Neural cell (in vitro differentiated cells): ENCODE results near the gene AFF3. TPM values are rescaled to one million over a fixed set of nuclear protein-coding genes. Genes with fewer than 3 reads are reported as not detected.

ENCODE experiments used
- H2AFZ ChIP-seq: fragments of 200-600, 300-800 bp; sonication (generic), shearing (Covaris generic); 2 replicates; pipeline ENCODE4 v1.6.0; 2014; ENCODE audit warnings: low read depth, mild to moderate bottlenecking, antibody characterized with exemption, low read length, moderate library complexity
- H3F3A ChIP-seq: fragments of 200-600 bp; shearing (Covaris generic); 2 replicates; pipeline ENCODE4 v1.6.1; 2016; ENCODE audit warnings: mild to moderate bottlenecking, moderate library complexity, mixed read lengths, antibody characterized with exemption, low read length; ENCODE audit not compliant: insufficient read depth, poor library complexity, severe bottlenecking
- H3K27ac ChIP-seq: fragments of 200-600, 300-800 bp; sonication (generic), shearing (Covaris generic); 2 replicates; pipeline ENCODE4 v1.5.1; 2014; ENCODE audit warnings: mild to moderate bottlenecking, low read length, moderate library complexity
- H3K27me3 ChIP-seq: fragments of 300-800, 200-600 bp; sonication (generic), shearing (Covaris generic); 2 replicates; pipeline ENCODE4 v1.6.0; 2014; ENCODE audit warnings: mild to moderate bottlenecking, low read depth, low read length, moderate library complexity; ENCODE audit not compliant: insufficient read depth
- H3K36me3 ChIP-seq: fragments of 300-800, 200-600 bp; sonication (generic), shearing (Covaris generic); 2 replicates; pipeline ENCODE4 v1.5.1; 2014; ENCODE audit warnings: mild to moderate bottlenecking, antibody characterized with exemption, low read length, moderate library complexity; ENCODE audit not compliant: insufficient read depth
- H3K4me2 ChIP-seq: fragments of 300-800, 200-600 bp; sonication (generic), shearing (Covaris generic); 2 replicates; pipeline ENCODE4 v1.6.0; 2014; ENCODE audit warnings: mild to moderate bottlenecking, low read length
- H3K4me3 ChIP-seq: fragments of 300-800, 200-600 bp; sonication (generic), shearing (Covaris generic); 2 replicates; pipeline ENCODE4 v1.5.1; 2014; ENCODE audit warnings: mild to moderate bottlenecking, low read length, moderate library complexity
- H3K79me2 ChIP-seq: fragments of 200-600 bp; shearing (Covaris generic); replicated peaks from 2 replicates; pipeline ENCODE4 v1.6.0; 2014; ENCODE audit warnings: mild to moderate bottlenecking, low read length, moderate library complexity; ENCODE audit not compliant: insufficient read depth
- H3K9ac ChIP-seq: fragments of 300-800, 200-600 bp; sonication (generic), shearing (Covaris generic); 2 replicates; pipeline ENCODE4 v1.6.1; 2016; ENCODE audit warnings: mild to moderate bottlenecking, low read length, mixed read lengths
- H3K9me2 ChIP-seq: fragments of 200-600 bp; shearing (Covaris generic); 2 replicates; pipeline ENCODE4 v1.6.1; 2016; ENCODE audit warnings: mild to moderate bottlenecking, low read length, mixed read lengths; ENCODE audit not compliant: insufficient read depth
- H3K9me3 ChIP-seq: fragments of 200-600, 300-800 bp; sonication (generic), shearing (Covaris generic); 2 replicates; pipeline ENCODE4 v1.6.1; 2016; ENCODE audit warnings: mild to moderate bottlenecking, mixed run types, low read length, moderate library complexity, mixed read lengths
- H4K20me1 ChIP-seq: fragments of 200-600 bp; shearing (Covaris generic); 2 replicates; pipeline ENCODE4 v1.6.1; 2016; ENCODE audit warnings: mild to moderate bottlenecking, mixed run types; ENCODE audit not compliant: insufficient read depth
- CTCF ChIP-seq: fragments of 450-650 bp; IDR thresholded peaks from 2 replicates; pipeline ENCODE4 v1.5.1; 2014; ENCODE audit warnings: antibody characterized with exemption, mild to moderate bottlenecking, moderate library complexity; ENCODE audit not compliant: poor library complexity, severe bottlenecking
- EP300 ChIP-seq: fragments of 450-650 bp; conservative IDR thresholded peaks from 2 replicates; pipeline ENCODE4 v1.6.1; 2014; ENCODE audit warnings: antibody characterized with exemption, mild to moderate bottlenecking, moderate library complexity; ENCODE audit not compliant: poor library complexity, severe bottlenecking
- EZH2 ChIP-seq: fragments of 200-600, 300-800 bp; shearing (Covaris generic), sonication (generic); IDR thresholded peaks from 2 replicates; pipeline ENCODE4 v1.6.1; 2014; ENCODE audit warnings: antibody characterized with exemption, low read length, borderline replicate concordance, mild to moderate bottlenecking; ENCODE audit not compliant: insufficient read depth, poor library complexity, severe bottlenecking
- MXI1 ChIP-seq: fragments of 450-650 bp; conservative IDR thresholded peaks from 2 replicates; pipeline ENCODE4 v1.6.1; 2014; ENCODE audit warnings: antibody characterized with exemption, mild to moderate bottlenecking; ENCODE audit not compliant: poor library complexity, severe bottlenecking
- POLR2AphosphoS5 ChIP-seq: IDR thresholded peaks from 2 replicates; pipeline ENCODE4 v1.6.1; 2012
- RAD21 ChIP-seq: fragments of 450-650 bp; conservative IDR thresholded peaks from 2 replicates; pipeline ENCODE4 v1.6.1; 2014; ENCODE audit warnings: antibody characterized with exemption, mild to moderate bottlenecking, moderate library complexity
- SMC3 ChIP-seq: fragments of 450-650 bp; conservative IDR thresholded peaks from 2 replicates; pipeline ENCODE4 v1.6.1; 2014; ENCODE audit warnings: antibody characterized with exemption, mild to moderate bottlenecking, moderate library complexity; ENCODE audit not compliant: poor library complexity
- TAF1 ChIP-seq: IDR thresholded peaks from 2 replicates; pipeline ENCODE4 v1.6.1; 2012; ENCODE audit warnings: low read depth
- polyA plus RNA-seq: library from polyadenylated mRNA; depleted of rRNA; stranded (reverse); fragments of >200 nt; gene quantifications from 2 replicates; pipeline ENCODE4 v1.2.3, GENCODE V29; 2014
- TF ChIP-seq, protein P1 (sequence below): IDR thresholded peaks from 2 replicates; pipeline ENCODE4 v1.6.1; 2012; ENCODE audit warnings: borderline replicate concordance

AFF3 gene
- polyA plus RNA-seq, 1 donor from 2014 or later = 5.1 TPM

- H3K4me2 ChIP-seq = no peak overlapping the region
- no peaks in the 10 kb centered on the region for H3K79me2 ChIP-seq
- H3K27ac ChIP-seq = no peak overlapping the region
- H3K36me3 ChIP-seq = no peaks in the 10 kb centered on the region
- no peaks in the 10 kb centered on the region for H3K9me2 ChIP-seq
- no peaks in the 10 kb centered on the region for H3K27me3 ChIP-seq
- H3K9ac ChIP-seq = no peak overlapping the region
- peaks cover 11% of the 10 kb centered on the region for H3F3A ChIP-seq
- no peak for TF ChIP-seq RAD21
- TF ChIP-seq, protein P1, sequence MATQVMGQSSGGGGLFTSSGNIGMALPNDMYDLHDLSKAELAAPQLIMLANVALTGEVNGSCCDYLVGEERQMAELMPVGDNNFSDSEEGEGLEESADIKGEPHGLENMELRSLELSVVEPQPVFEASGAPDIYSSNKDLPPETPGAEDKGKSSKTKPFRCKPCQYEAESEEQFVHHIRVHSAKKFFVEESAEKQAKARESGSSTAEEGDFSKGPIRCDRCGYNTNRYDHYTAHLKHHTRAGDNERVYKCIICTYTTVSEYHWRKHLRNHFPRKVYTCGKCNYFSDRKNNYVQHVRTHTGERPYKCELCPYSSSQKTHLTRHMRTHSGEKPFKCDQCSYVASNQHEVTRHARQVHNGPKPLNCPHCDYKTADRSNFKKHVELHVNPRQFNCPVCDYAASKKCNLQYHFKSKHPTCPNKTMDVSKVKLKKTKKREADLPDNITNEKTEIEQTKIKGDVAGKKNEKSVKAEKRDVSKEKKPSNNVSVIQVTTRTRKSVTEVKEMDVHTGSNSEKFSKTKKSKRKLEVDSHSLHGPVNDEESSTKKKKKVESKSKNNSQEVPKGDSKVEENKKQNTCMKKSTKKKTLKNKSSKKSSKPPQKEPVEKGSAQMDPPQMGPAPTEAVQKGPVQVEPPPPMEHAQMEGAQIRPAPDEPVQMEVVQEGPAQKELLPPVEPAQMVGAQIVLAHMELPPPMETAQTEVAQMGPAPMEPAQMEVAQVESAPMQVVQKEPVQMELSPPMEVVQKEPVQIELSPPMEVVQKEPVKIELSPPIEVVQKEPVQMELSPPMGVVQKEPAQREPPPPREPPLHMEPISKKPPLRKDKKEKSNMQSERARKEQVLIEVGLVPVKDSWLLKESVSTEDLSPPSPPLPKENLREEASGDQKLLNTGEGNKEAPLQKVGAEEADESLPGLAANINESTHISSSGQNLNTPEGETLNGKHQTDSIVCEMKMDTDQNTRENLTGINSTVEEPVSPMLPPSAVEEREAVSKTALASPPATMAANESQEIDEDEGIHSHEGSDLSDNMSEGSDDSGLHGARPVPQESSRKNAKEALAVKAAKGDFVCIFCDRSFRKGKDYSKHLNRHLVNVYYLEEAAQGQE = no peak
- TF ChIP-seq EP300 = no peak
- TF ChIP-seq POLR2AphosphoS5 = no peak
- TF ChIP-seq MXI1 = no peak
- TF ChIP-seq SMC3 = no peak
- TF ChIP-seq CTCF = no peak
- TF ChIP-seq EZH2 = no peak
- no peak for TF ChIP-seq TAF1
- H2AFZ ChIP-seq = no peak overlapping the region
- H3K9me3 ChIP-seq = no peaks in the 10 kb centered on the region
- H4K20me1 ChIP-seq = no peaks in the 10 kb centered on the region
- no peak overlapping the region for H3K4me3 ChIP-seq
Observed at GRCh38 chr2:99878581-99879350, 263.6 kb downstream of the AFF3 start.

GRCh38 chr2:99877963-99878362 is 264.4 kb downstream of the AFF3 start:
- H3K79me2 ChIP-seq = no peaks in the 10 kb centered on the region
- no peak overlapping the region for H3K4me2 ChIP-seq
- H4K20me1 ChIP-seq = no peaks in the 10 kb centered on the region
- H3K27ac ChIP-seq = no peak overlapping the region
- no peak overlapping the region for H2AFZ ChIP-seq
- H3K9ac ChIP-seq = no peak overlapping the region
- no peaks in the 10 kb centered on the region for H3K9me3 ChIP-seq
- no peaks in the 10 kb centered on the region for H3K9me2 ChIP-seq
- no peak overlapping the region for H3K4me3 ChIP-seq
- peaks cover 9% of the 10 kb centered on the region for H3F3A ChIP-seq
- H3K27me3 ChIP-seq = no peaks in the 10 kb centered on the region
- TF ChIP-seq, protein P1 = no peak
- TF ChIP-seq RAD21 (no peak), POLR2AphosphoS5 (no peak), MXI1 (no peak)
- H3K36me3 ChIP-seq = no peaks in the 10 kb centered on the region
